GM21619 (cell line): ENCODE measurements around the gene ACIN1.
"Not testable (repeated sequence)": the region's sequence is repeated elsewhere in the genome, so short reads cannot be mapped to it uniquely, and the experiment has no call there.

ENCODE experiments used
- ATAC-seq: cut with Tn5 transposase; IDR thresholded peaks from one replicate; pipeline ENCODE4 v1.9.1; 2021; ENCODE audit not compliant: unreplicated experiment

The ACIN1 gene

GRCh38 chr14:23021889-23022442 lies 73.0 kb downstream of the ACIN1 start:
- no peak for ATAC-seq

- ATAC-seq: no peak
Measured at GRCh38 chr14:23021434-23021833, 73.5 kb downstream of the ACIN1 start.

GRCh38 chr14:23020143-23021128 lies 74.5 kb downstream of the ACIN1 start:
- ATAC-seq: no peak

- ATAC-seq: no peak
Measured at GRCh38 chr14:23018107-23018506, 76.8 kb downstream of the ACIN1 start.

- ATAC-seq: no peak
Measured at GRCh38 chr14:23017091-23017490, 77.8 kb downstream of the ACIN1 start.

GRCh38 chr14:23015618-23016017 lies 79.3 kb downstream of the ACIN1 start:
- no peak for ATAC-seq

GRCh38 chr14:23013749-23014054 lies 81.2 kb downstream of the ACIN1 start:
- not testable (repeated sequence) for ATAC-seq

GRCh38 chr14:23013054-23013748 lies 81.7 kb downstream of the ACIN1 start:
- no peak for ATAC-seq

GRCh38 chr14:23009939-23010726 lies 84.8 kb downstream of the ACIN1 start, which contains the start of gene C14orf93:
C14orf93 (minus strand) TSS chr14:23010143; CDS start chr14:22999023, 11,120 bp downstream.
- ATAC-seq: no peak

GRCh38 chr14:23009483-23009938 lies 85.4 kb downstream of the ACIN1 start:
- no peak for ATAC-seq

- no peak for ATAC-seq
Measured at GRCh38 chr14:23008831-23009230, 86.1 kb downstream of the ACIN1 start.
